Type B pancreatic cell (in vitro differentiated cells): Measurements from ENCODE around the gene HOXD10. TPM values are rescaled to one million over a fixed set of nuclear protein-coding genes. Genes with fewer than 3 reads are reported as not detected.

Source experiments
- DNase-seq: peaks from one replicate; pipeline ENCODE4 v3.0.0; 2021; ENCODE audit warnings: mixed read lengths; ENCODE audit not compliant: unreplicated experiment; ENCODE audit errors: extremely low spot score
- H3K27ac Mint-ChIP-seq: 2 replicates; pipeline ENCODE4 v1.8.0; 2021; ENCODE audit warnings: mild to moderate bottlenecking, mixed read lengths
- H3K27me3 Mint-ChIP-seq: 2 replicates; pipeline ENCODE4 v1.8.0; 2021; ENCODE audit warnings: mixed read lengths
- H3K36me3 Mint-ChIP-seq: 2 replicates; pipeline ENCODE4 v1.8.0; 2021; ENCODE audit warnings: mixed read lengths
- H3K4me1 Mint-ChIP-seq: one replicate; pipeline ENCODE4 v1.8.0; 2021; ENCODE audit warnings: mixed read lengths; ENCODE audit not compliant: unreplicated experiment
- H3K4me3 Mint-ChIP-seq: 2 replicates; pipeline ENCODE4 v1.8.0; 2021; ENCODE audit warnings: mild to moderate bottlenecking, mixed read lengths
- H3K9me3 Mint-ChIP-seq: 2 replicates; pipeline ENCODE4 v1.8.0; 2021; ENCODE audit warnings: mixed read lengths
- total RNA-seq: library from RNA; stranded (reverse); gene quantifications from 2 replicates; pipeline ENCODE4 v1.2.1, GENCODE V29; 2021; ENCODE audit warnings: low replicate concordance
- TF ChIP-seq, protein P1 (sequence below): fragments of 200-600 bp; sonication (generic); conservative IDR thresholded peaks from 2 replicates; pipeline ENCODE4 v1.5.0; 2021; ENCODE audit warnings: antibody characterized with exemption, mild to moderate bottlenecking

HOXD10 gene
- total RNA-seq, 1 donor from 2014 or later = 0.56 TPM

DNA sequence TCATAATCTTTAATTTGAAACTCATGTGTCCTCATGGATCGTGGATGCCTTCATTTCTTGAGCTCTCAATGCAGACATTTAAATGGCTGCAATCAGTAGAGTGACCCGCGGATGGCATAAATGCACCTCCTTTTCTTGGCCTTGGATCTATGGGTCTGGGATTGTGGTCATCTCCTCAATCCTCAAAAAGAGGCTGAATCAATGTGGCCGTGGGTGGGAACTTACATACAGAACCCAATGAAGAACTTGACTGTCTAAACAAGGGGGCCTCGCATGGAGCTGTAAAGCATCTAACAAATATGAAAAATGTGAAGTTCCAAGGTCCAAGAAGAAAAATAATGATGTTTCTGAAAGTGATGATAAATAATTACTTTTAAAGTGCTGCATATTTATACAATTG is 21.2 kb upstream of the HOXD10 start:
- H3K27me3 Mint-ChIP-seq = peaks cover 91% of the 10 kb centered on the region
- no peak overlapping the region for H3K27ac Mint-ChIP-seq
- peaks cover 12% of the 10 kb centered on the region for H3K4me1 Mint-ChIP-seq
- H3K4me3 Mint-ChIP-seq = no peak overlapping the region
- no peak for DNase-seq
- H3K36me3 Mint-ChIP-seq = no peaks in the 10 kb centered on the region
- no peaks in the 10 kb centered on the region for H3K9me3 Mint-ChIP-seq
- TF ChIP-seq, protein P1, sequence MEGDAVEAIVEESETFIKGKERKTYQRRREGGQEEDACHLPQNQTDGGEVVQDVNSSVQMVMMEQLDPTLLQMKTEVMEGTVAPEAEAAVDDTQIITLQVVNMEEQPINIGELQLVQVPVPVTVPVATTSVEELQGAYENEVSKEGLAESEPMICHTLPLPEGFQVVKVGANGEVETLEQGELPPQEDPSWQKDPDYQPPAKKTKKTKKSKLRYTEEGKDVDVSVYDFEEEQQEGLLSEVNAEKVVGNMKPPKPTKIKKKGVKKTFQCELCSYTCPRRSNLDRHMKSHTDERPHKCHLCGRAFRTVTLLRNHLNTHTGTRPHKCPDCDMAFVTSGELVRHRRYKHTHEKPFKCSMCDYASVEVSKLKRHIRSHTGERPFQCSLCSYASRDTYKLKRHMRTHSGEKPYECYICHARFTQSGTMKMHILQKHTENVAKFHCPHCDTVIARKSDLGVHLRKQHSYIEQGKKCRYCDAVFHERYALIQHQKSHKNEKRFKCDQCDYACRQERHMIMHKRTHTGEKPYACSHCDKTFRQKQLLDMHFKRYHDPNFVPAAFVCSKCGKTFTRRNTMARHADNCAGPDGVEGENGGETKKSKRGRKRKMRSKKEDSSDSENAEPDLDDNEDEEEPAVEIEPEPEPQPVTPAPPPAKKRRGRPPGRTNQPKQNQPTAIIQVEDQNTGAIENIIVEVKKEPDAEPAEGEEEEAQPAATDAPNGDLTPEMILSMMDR = no peak

DNA sequence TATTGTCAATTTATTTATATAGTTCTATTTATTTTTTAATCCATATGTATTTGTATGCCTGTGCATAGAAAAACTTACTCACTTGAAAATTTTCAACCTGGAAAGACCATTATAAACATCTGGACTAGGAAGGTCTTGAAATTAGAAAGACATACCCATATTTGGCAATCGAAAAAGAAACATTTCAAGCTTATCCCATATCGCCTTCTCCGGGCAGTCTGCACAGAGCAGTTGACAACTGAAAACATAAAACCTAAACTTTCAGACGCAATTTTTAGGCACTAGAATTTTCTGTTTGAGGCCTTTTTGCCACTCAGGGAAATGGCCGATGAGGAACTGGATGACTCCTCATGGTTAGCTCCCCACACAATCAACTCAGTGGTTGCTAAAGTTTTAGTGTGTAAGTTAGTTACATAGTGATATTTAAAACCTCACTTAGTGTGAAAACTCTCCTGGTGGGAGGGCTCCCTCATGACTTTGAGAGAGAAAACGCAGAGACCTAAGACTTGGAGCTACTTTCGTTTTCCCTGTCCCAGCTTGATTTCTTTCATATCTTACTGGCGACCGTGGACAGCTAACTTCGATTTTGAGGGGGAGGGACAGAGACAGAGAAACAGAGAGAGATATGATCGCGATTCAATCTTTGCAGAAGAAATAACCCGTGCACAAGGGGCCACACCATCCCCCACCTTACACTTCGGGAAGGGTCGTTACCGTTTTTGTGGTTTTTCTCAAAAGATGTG is 20.2 kb upstream of the HOXD10 start:
- Mint-ChIP-seq H3K36me3 (no peaks in the 10 kb centered on the region), H3K4me1 (peaks cover 12% of the 10 kb centered on the region), H3K27me3 (peaks cover 91% of the 10 kb centered on the region), H3K27ac (no peak overlapping the region), H3K4me3 (peak overlapping the region; percentile 86), H3K9me3 (no peaks in the 10 kb centered on the region)
- TF ChIP-seq, protein P1 = no peak
- DNase-seq = no peak

DNA sequence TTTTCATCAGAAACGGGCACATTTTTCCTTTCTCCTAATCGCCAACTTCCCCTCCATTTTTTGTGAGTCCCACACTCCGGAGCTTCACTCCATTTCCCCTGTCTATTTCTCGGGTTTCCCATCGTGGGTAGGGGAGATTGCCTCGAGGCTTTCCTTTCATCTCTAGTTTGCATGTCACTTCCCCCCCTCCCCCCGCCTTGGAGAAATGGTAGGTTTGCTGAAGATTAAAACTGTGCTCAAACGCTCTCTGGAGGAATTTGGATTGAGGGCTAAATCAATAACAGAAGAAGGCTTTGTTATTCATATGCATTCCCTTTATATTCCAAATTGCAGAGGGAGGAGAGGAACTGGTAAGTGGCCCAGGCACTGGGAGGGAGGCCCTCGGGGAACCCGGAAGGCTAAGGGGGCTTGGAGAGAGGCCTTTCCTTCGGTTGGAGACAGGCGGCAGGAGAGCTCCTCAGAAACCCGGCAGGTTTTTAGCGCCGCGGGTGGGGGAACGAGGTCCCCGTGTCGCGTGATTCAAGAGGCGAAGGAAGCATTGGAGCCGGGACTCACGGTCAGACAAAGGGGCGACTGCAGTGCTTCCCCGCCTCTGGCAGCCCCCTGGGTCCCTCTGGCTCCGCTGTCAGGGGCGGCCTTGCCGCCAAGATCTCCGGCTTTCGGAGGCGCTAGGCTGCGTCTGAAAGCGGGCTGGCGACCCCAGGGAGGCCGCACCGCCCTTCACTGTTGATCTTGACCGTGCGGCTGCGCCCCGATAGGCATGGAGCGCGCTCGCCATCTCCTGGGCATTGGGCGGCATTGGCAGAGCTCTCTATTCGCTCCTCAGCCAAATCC is 19.4 kb upstream of the HOXD10 start:
- no peaks in the 10 kb centered on the region for H3K36me3 Mint-ChIP-seq
- H3K4me1 Mint-ChIP-seq = peaks cover 4% of the 10 kb centered on the region
- peak overlapping the region; percentile 86 for H3K4me3 Mint-ChIP-seq
- H3K27ac Mint-ChIP-seq = peak overlapping the region; percentile 1
- DNase-seq = peak; percentile 85
- peaks cover 91% of the 10 kb centered on the region for H3K27me3 Mint-ChIP-seq
- no peaks in the 10 kb centered on the region for H3K9me3 Mint-ChIP-seq
- TF ChIP-seq, protein P1 = peak; percentile 91

DNA sequence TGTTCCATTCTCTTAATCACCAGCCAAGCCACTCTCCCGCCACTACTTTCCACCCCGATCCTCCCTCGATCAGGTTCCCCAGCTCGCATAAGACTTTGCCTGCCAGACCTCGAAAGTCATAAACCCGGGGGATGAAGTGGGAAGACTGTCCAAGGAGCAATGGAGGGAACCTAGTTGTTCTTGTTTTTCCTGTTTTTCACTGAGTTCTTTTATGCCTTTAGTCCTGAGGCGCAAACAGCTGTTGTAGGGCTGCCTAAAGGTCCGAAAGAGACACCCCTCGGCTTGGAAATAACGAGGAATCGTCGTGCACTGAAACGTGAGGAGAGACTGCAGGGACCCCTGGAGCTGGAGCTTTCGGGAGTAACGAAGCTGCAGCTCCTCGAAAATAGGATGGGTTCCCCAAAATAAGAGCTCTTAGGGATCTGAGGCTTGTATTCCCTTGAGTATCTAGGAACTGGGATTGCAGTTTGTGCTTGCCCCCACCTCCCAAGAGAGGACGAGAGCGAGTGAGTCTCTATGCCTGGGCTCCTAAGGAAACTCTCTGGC is 18.7 kb upstream of the HOXD10 start:
- Mint-ChIP-seq H3K4me1 (peaks cover 4% of the 10 kb centered on the region), H3K27me3 (peaks cover 97% of the 10 kb centered on the region), H3K27ac (peak overlapping the region; percentile 1)

More for the DNA sequence above, 18.7 kb upstream of the HOXD10 start:
- peak; percentile 43 for DNase-seq
- peak overlapping the region; percentile 86 for H3K4me3 Mint-ChIP-seq
- H3K9me3 Mint-ChIP-seq = no peaks in the 10 kb centered on the region
- H3K36me3 Mint-ChIP-seq = no peaks in the 10 kb centered on the region
- TF ChIP-seq, protein P1 = no peak
